ENCODE results near the gene KLHL10.

DNA sequence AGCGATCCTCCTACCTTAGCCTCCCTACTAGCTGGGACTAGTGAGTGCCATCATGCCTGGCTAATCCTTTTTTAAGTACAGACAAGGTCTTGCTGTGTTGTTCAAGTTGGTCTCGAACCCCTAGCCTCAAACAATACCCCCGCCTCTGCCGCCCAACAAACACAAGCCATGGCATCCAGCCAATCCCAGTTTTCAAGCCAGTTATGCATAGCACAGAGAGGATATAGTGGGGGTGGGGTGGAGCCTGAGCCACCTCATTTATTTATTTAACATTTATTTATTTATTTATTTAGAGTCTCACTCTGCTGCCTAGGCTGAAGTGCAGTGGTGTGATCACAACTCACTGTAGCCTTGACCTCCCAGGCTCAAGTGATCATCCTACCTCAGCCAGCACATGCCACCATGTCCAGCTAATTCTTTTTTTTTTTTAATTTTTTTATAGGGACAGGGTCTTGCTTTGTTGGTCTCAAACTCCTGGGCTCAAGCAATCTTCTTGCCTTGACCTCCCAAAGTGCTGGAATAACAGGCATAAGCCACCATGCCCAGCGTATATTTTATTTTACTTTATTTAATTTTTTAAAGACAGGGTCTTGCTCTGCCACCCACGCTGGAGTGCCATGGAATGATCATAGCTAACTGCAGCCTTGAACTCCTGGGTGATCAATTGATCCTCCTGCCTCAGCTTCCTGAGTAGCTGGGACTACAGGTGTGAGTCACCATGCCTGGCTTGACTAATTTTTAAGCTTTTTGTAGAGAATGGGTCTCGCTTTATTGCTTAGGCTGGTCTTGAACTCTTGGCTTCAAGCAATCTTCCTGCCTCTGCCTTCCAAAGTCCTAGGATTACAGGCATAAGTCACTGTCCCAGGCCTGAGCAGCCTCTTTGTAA lies 53.8 kb downstream of the KLHL10 start:
- TF ChIP-seq, protein P1, sequence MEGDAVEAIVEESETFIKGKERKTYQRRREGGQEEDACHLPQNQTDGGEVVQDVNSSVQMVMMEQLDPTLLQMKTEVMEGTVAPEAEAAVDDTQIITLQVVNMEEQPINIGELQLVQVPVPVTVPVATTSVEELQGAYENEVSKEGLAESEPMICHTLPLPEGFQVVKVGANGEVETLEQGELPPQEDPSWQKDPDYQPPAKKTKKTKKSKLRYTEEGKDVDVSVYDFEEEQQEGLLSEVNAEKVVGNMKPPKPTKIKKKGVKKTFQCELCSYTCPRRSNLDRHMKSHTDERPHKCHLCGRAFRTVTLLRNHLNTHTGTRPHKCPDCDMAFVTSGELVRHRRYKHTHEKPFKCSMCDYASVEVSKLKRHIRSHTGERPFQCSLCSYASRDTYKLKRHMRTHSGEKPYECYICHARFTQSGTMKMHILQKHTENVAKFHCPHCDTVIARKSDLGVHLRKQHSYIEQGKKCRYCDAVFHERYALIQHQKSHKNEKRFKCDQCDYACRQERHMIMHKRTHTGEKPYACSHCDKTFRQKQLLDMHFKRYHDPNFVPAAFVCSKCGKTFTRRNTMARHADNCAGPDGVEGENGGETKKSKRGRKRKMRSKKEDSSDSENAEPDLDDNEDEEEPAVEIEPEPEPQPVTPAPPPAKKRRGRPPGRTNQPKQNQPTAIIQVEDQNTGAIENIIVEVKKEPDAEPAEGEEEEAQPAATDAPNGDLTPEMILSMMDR (conservative IDR thresholded peaks at IDR 0.05; ENCODE audit: low read depth, low read length), result no peak
- TF ChIP-seq EZH2 (IDR thresholded peaks at IDR 0.05; ENCODE audit: low read length, unreplicated experiment) (no peak), EZH2phosphoT487 (IDR thresholded peaks at IDR 0.05; ENCODE audit: borderline replicate concordance, low read length) (no peak)

All from PC-3 (cell line).